ENCODE results near the gene FFAR4. TPM values are rescaled to one million over a fixed set of nuclear protein-coding genes. Genes with fewer than 3 reads are reported as not detected.

The FFAR4 gene
- total RNA-seq, 6 donors from 2014 or later, result 2.4 to 18.1 (median 7.6) TPM

GRCh38 chr10:93552780-93553179, 13.7 kb upstream of the FFAR4 start:
- no peak for ATAC-seq (ENCODE audit: low FRiP score in 2 of 2)
- Histone ChIP-seq H3K9me3 (no peaks in the 10 kb centered on the region), H3K36me3 (no peaks in the 10 kb centered on the region), H3K27me3 (no peaks in the 10 kb centered on the region), H3K4me1 (peaks cover 0 to 6% (median 0%) of the 10 kb centered on the region in 4 donors), H3K27ac (no peak overlapping the region), H3K4me3 (no peak overlapping the region)
- no peak for TF ChIP-seq CTCF (IDR thresholded peaks at IDR 0.05)
- no peak for TF ChIP-seq POLR2AphosphoS5 (IDR thresholded peaks at IDR 0.05)
- no peak for TF ChIP-seq POLR2A (IDR thresholded peaks at IDR 0.05)
- no peak for DNase-seq
- 91 to 92% methylated on average over 3 of the region's 3 CpGs for WGBS, 2 donors

DNA sequence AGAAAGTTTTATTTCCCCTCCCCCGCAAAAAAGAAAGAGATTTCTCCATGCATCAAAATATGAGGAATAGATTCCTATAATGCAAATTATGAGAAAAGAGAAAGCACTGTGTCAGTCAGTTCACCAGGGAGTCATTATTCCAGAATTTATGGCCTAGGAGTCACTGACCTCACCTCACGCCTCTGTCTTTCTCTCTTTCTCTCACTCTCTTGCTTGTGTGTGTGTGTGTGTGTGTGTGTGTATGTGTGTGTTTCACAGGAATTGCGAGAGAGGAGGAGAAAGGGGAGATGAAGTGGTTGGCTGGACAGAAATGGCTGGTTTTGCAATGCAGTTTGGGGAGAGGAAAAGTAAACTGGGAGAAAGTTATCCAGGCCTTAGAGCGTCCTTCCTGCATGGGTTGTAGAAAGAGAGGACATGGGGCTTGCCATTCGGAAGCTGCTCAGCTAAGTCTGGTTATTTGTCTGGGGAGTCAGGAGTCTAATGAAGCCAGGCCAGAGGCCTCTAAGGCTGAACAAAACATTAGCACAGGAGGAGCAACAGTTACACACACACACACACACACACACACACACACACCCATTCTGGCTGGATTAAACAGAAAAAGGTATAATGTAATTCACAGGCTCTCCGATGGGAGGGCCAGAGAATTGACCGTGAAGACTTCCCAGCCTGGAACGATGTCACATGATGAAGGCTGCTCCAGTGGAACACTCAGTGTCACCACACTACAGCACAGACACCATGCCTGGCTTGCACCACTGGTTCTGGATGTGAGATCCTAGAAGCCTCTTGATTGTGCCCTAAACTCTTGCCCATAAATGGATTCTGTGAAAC, 12.8 kb upstream of the FFAR4 start:
- no peak overlapping the region for H3K27ac ChIP-seq
- DNase-seq (no peak), ATAC-seq (ENCODE audit: low FRiP score in 2 of 2) (no peak)
- no peak for TF ChIP-seq POLR2A (IDR thresholded peaks at IDR 0.05)
- no peak for TF ChIP-seq EP300 (IDR thresholded peaks at IDR 0.05)
- TF ChIP-seq POLR2AphosphoS5 (IDR thresholded peaks at IDR 0.05), result no peak
- TF ChIP-seq CTCF (IDR thresholded peaks at IDR 0.05), result no peak
- no peaks in the 10 kb centered on the region for H3K36me3 ChIP-seq
- no peaks in the 10 kb centered on the region for H3K27me3 ChIP-seq
- 76 to 80% methylated on average over 8 of the region's 8 CpGs for WGBS, 2 donors
- no peak overlapping the region for H3K4me3 ChIP-seq
- no peaks in the 10 kb centered on the region for H3K9me3 ChIP-seq
- peaks cover 0 to 6% (median 0%) of the 10 kb centered on the region in 4 donors for H3K4me1 ChIP-seq

DNA sequence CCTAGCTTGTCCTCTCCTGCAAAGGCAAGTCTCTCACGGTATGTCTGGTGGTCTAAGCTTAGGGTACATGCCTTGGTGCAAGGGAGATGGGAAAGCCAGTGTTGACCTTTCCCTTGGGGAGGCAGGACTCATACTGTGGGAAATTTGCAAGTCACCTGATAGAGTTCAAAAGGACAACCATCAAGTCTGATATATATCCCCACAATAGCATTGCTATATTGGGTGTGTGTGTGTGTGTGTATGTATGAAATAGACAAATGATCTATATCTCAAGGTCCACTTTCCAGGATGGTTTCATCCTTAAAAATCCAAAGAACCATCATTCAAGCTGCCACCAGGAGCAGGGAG, 12.2 kb upstream of the FFAR4 start:
- Histone ChIP-seq H3K36me3 (no peaks in the 10 kb centered on the region), H3K9me3 (no peaks in the 10 kb centered on the region)

DNA sequence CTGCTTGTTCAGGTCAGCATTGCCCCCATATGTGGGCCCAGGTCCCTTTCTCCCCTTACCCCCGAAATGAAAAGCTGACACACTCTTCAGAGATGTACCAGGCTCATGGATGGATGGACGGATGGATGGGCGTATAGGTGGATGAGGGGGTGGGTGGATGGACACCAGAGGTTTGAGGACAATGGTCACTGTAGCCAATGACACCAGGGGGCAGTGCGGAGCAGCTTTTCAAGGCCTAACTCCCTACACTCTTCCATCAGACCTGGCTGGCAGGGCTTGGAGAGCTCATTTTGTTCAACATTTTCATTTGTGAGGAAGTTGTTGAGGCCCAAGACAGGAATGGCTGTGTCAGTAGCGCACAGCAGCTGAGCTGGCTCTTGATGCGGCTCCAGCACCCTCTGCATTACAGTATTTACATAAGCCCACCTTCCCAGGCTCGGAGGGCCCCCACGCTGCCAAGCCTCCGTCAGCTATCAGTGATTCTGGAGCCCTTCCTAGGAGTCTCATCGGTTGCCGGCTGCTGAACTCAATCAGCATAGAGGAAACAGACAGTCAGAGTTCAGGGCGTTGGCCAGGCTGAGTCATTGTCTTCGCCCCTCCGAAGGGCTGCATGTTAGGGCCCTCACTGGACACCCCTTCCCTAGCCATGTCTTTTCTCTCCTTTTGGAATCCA, 11.6 kb upstream of the FFAR4 start:
- WGBS, 2 donors, result 39 to 40% methylated on average over 9 to 14 of the region's 14 CpGs
- ATAC-seq (ENCODE audit: low FRiP score in 2 of 2), result peak; percentile 85 to 87
- TF ChIP-seq EP300 (IDR thresholded peaks at IDR 0.05) (no peak), POLR2AphosphoS5 (IDR thresholded peaks at IDR 0.05) (no peak), POLR2A (IDR thresholded peaks at IDR 0.05) (peak in 1 of 4 donors; percentile 17), CTCF (IDR thresholded peaks at IDR 0.05) (peak; percentile 45 to 71 (median 62))
- H3K27ac ChIP-seq, result peak overlapping the region in 2 of 4 donors; percentile 24 to 37
- peak overlapping the region in 1 of 4 donors; percentile 6 for H3K4me3 ChIP-seq
- peak in 1 of 2 donors; percentile 64 for DNase-seq
- no peaks in the 10 kb centered on the region for H3K36me3 ChIP-seq
- H3K4me1 ChIP-seq, result peaks cover 0 to 6% (median 0%) of the 10 kb centered on the region in 4 donors
- no peaks in the 10 kb centered on the region for H3K27me3 ChIP-seq
- H3K9me3 ChIP-seq, result no peaks in the 10 kb centered on the region

More for the DNA sequence above, 12.2 kb upstream of the FFAR4 start:
- no peak overlapping the region for H3K27ac ChIP-seq
- DNase-seq, result no peak
- WGBS, 2 donors, result 82 to 100% methylated on average over 1 of the region's 1 CpG
- H3K4me1 ChIP-seq, result peaks cover 0 to 6% (median 0%) of the 10 kb centered on the region in 4 donors
- no peak overlapping the region for H3K4me3 ChIP-seq
- ATAC-seq (ENCODE audit: low FRiP score in 2 of 2), result no peak
- TF ChIP-seq POLR2AphosphoS5 (IDR thresholded peaks at IDR 0.05) (no peak), EP300 (IDR thresholded peaks at IDR 0.05) (no peak), POLR2A (IDR thresholded peaks at IDR 0.05) (no peak), CTCF (IDR thresholded peaks at IDR 0.05) (no peak)
- no peaks in the 10 kb centered on the region for H3K27me3 ChIP-seq

Data from upper lobe of left lung (tissue), 6 donors.